Middle frontal gyrus (tissue), 1 donor: Measurements from ENCODE around the gene CRB2.
"Not testable (repeated sequence)": the region's sequence is repeated elsewhere in the genome, so short reads cannot be mapped to it uniquely, and the experiment has no call there.

Experiments used
- DNase-seq: peaks from one replicate; pipeline ENCODE4 v3.0.0-alpha.2; 2015; ENCODE audit warnings: low spot score; ENCODE audit errors: extremely low spot score

CRB2 gene

GRCh38 chr9:123329329-123329955 is 26.6 kb upstream of the CRB2 start:
- no peak for DNase-seq

GRCh38 chr9:123331346-123332060 is 24.5 kb upstream of the CRB2 start:
- no peak for DNase-seq

GRCh38 chr9:123333058-123333669 is 22.8 kb upstream of the CRB2 start:
- not testable (repeated sequence) for DNase-seq

GRCh38 chr9:123334639-123335038 is 21.4 kb upstream of the CRB2 start:
- no peak for DNase-seq

- no peak for DNase-seq
These were observed 20.6 kb upstream of the CRB2 start for GRCh38 chr9:123335193-123335985.

- DNase-seq, result no peak
These were observed 20.0 kb upstream of the CRB2 start for GRCh38 chr9:123335986-123336329.

GRCh38 chr9:123336449-123336848 is 19.5 kb upstream of the CRB2 start:
- no peak for DNase-seq

- no peak for DNase-seq
These were observed 19.0 kb upstream of the CRB2 start for GRCh38 chr9:123336959-123337358.

- DNase-seq, result no peak
These were observed 18.0 kb upstream of the CRB2 start for GRCh38 chr9:123337971-123338370.

- DNase-seq, result peak; percentile 72
These were observed 17.0 kb upstream of the CRB2 start for GRCh38 chr9:123338710-123339665.

- no peak for DNase-seq
These were observed 16.1 kb upstream of the CRB2 start for GRCh38 chr9:123339666-123340510.

- DNase-seq, result no peak
These were observed 14.2 kb upstream of the CRB2 start for GRCh38 chr9:123341816-123342215.

GRCh38 chr9:123342247-123342646 is 13.8 kb upstream of the CRB2 start:
- DNase-seq, result no peak

- DNase-seq, result no peak
These were observed 12.4 kb upstream of the CRB2 start for GRCh38 chr9:123343443-123344191.

- no peak for DNase-seq
These were observed 11.6 kb upstream of the CRB2 start for GRCh38 chr9:123344192-123344949.

- DNase-seq, result no peak
These were observed 10.4 kb upstream of the CRB2 start for GRCh38 chr9:123345567-123345955.

GRCh38 chr9:123346026-123346425 is 10.0 kb upstream of the CRB2 start:
- DNase-seq, result no peak

GRCh38 chr9:123346826-123347225 is 9.2 kb upstream of the CRB2 start:
- no peak for DNase-seq
